ENCODE results near the gene C11orf52. TPM values are rescaled to one million over a fixed set of nuclear protein-coding genes. Genes with fewer than 3 reads are reported as not detected.

The C11orf52 gene
- total and polyA plus RNA-seq, 2 of the 13 experiments (the other 11 are each of a cell fraction or from before 2014, with no cell fraction given) = 7.4 to 11.0 TPM

DNA sequence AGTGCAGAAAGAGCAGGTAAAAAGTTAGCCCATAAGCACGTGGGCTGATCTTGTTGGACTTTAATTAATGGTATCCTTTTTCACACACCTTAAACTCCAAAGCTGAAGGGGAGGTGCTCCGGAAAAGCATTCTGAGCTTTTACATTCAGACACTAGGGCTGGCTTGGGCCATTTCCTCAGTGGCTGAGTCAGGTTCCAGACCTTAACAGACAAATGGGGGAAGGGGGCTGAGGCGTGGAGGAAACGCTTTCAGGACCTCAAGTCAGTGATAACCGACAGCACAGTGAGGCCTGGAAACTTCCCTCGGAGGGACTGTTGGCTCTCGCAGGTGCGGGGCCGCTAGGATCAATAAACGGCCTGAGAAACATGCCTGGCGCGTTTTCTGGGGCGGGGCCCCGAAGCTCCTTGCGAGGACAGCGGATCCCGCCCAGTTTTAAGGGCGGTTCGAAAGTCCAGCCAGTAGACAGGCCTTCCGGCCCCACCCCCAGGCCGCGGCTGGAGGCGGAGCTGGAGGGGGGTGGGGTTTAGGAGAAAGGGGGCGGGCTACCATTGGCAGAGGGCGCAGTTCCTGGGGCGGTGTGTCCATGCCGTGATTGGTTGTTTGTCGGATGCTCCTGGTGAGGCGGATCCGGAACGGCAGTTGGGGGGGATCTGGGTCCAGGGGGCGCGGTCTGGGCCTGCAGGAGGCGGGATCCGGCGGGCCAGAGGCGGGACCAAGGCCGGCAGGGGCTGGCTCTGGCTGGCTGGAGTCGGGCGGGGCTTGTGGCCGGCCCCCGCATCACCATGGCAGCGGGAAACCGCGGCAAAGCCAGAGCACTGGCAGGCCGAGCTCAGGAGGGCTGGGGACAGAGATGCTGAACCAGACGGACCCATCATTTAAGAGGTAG lies 8.0 kb downstream of the C11orf52 start (continued):
- TF ChIP-seq MED8 (CRISPR knock-in tag; IDR thresholded peaks at IDR 0.05; ENCODE audit: insufficient replicate concordance) (no peak), IKZF4 (CRISPR knock-in tag; IDR thresholded peaks at IDR 0.05; ENCODE audit: borderline replicate concordance, low read depth, not compliant biosample characterization) (no peak), TAF1 (CRISPR knock-in tag; IDR thresholded peaks at IDR 0.05) (peak; percentile 64; the same call in 1 of the 2 replicates), JARID2 (CRISPR knock-in tag; IDR thresholded peaks at IDR 0.05; ENCODE audit: insufficient replicate concordance) (no peak), KAT8 (CRISPR knock-in tag; IDR thresholded peaks at IDR 0.05) (peak; percentile 81), NPAS2 (CRISPR knock-in tag; IDR thresholded peaks at IDR 0.05; ENCODE audit: borderline replicate concordance) (no peak), HDAC1 (CRISPR knock-in tag; IDR thresholded peaks at IDR 0.05) (0 out of 2 replicates have a peak, but pooled peaks have one; percentile 24), SMAD3 (CRISPR knock-in tag; IDR thresholded peaks at IDR 0.05) (peak; percentile 69; the same call in 1 of the 2 replicates), ZNF629 (CRISPR knock-in tag; conservative IDR thresholded peaks at IDR 0.05) (no peak)
- TF ChIP-seq, protein P1, sequence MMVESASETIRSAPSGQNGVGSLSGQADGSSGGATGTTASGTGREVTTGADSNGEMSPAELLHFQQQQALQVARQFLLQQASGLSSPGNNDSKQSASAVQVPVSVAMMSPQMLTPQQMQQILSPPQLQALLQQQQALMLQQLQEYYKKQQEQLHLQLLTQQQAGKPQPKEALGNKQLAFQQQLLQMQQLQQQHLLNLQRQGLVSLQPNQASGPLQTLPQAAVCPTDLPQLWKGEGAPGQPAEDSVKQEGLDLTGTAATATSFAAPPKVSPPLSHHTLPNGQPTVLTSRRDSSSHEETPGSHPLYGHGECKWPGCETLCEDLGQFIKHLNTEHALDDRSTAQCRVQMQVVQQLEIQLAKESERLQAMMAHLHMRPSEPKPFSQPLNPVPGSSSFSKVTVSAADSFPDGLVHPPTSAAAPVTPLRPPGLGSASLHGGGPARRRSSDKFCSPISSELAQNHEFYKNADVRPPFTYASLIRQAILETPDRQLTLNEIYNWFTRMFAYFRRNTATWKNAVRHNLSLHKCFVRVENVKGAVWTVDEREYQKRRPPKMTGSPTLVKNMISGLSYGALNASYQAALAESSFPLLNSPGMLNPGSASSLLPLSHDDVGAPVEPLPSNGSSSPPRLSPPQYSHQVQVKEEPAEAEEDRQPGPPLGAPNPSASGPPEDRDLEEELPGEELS (CRISPR knock-in tag; IDR thresholded peaks at IDR 0.05) = peak; percentile 69
- TF ChIP-seq, protein P2, sequence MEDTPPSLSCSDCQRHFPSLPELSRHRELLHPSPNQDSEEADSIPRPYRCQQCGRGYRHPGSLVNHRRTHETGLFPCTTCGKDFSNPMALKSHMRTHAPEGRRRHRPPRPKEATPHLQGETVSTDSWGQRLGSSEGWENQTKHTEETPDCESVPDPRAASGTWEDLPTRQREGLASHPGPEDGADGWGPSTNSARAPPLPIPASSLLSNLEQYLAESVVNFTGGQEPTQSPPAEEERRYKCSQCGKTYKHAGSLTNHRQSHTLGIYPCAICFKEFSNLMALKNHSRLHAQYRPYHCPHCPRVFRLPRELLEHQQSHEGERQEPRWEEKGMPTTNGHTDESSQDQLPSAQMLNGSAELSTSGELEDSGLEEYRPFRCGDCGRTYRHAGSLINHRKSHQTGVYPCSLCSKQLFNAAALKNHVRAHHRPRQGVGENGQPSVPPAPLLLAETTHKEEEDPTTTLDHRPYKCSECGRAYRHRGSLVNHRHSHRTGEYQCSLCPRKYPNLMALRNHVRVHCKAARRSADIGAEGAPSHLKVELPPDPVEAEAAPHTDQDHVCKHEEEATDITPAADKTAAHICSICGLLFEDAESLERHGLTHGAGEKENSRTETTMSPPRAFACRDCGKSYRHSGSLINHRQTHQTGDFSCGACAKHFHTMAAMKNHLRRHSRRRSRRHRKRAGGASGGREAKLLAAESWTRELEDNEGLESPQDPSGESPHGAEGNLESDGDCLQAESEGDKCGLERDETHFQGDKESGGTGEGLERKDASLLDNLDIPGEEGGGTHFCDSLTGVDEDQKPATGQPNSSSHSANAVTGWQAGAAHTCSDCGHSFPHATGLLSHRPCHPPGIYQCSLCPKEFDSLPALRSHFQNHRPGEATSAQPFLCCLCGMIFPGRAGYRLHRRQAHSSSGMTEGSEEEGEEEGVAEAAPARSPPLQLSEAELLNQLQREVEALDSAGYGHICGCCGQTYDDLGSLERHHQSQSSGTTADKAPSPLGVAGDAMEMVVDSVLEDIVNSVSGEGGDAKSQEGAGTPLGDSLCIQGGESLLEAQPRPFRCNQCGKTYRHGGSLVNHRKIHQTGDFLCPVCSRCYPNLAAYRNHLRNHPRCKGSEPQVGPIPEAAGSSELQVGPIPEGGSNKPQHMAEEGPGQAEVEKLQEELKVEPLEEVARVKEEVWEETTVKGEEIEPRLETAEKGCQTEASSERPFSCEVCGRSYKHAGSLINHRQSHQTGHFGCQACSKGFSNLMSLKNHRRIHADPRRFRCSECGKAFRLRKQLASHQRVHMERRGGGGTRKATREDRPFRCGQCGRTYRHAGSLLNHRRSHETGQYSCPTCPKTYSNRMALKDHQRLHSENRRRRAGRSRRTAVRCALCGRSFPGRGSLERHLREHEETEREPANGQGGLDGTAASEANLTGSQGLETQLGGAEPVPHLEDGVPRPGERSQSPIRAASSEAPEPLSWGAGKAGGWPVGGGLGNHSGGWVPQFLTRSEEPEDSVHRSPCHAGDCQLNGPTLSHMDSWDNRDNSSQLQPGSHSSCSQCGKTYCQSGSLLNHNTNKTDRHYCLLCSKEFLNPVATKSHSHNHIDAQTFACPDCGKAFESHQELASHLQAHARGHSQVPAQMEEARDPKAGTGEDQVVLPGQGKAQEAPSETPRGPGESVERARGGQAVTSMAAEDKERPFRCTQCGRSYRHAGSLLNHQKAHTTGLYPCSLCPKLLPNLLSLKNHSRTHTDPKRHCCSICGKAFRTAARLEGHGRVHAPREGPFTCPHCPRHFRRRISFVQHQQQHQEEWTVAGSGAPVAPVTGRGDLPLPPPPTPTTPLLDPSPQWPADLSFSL (CRISPR knock-in tag; IDR thresholded peaks at IDR 0.05) = no peak
- TF ChIP-seq, protein P3, sequence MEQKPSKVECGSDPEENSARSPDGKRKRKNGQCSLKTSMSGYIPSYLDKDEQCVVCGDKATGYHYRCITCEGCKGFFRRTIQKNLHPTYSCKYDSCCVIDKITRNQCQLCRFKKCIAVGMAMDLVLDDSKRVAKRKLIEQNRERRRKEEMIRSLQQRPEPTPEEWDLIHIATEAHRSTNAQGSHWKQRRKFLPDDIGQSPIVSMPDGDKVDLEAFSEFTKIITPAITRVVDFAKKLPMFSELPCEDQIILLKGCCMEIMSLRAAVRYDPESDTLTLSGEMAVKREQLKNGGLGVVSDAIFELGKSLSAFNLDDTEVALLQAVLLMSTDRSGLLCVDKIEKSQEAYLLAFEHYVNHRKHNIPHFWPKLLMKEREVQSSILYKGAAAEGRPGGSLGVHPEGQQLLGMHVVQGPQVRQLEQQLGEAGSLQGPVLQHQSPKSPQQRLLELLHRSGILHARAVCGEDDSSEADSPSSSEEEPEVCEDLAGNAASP (CRISPR knock-in tag; IDR thresholded peaks at IDR 0.05; ENCODE audit: borderline replicate concordance) = no peak
- TF ChIP-seq, protein P4, sequence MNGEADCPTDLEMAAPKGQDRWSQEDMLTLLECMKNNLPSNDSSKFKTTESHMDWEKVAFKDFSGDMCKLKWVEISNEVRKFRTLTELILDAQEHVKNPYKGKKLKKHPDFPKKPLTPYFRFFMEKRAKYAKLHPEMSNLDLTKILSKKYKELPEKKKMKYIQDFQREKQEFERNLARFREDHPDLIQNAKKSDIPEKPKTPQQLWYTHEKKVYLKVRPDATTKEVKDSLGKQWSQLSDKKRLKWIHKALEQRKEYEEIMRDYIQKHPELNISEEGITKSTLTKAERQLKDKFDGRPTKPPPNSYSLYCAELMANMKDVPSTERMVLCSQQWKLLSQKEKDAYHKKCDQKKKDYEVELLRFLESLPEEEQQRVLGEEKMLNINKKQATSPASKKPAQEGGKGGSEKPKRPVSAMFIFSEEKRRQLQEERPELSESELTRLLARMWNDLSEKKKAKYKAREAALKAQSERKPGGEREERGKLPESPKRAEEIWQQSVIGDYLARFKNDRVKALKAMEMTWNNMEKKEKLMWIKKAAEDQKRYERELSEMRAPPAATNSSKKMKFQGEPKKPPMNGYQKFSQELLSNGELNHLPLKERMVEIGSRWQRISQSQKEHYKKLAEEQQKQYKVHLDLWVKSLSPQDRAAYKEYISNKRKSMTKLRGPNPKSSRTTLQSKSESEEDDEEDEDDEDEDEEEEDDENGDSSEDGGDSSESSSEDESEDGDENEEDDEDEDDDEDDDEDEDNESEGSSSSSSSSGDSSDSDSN (CRISPR knock-in tag; IDR thresholded peaks at IDR 0.05) = no peak
